GM10266 (cell line): ENCODE data around the gene EFCAB8.
"Not testable (repeated sequence)": the region's sequence is repeated elsewhere in the genome, so short reads cannot be mapped to it uniquely, and the experiment has no call there.

Experiments
- DNase-seq: peaks from one replicate; pipeline ENCODE4 v3.0.0; 2012; ENCODE audit errors: extremely low spot score
- CTCF ChIP-seq: IDR thresholded peaks from 2 replicates; pipeline ENCODE4 v1.5.1; 2012; ENCODE audit warnings: mild to moderate bottlenecking, low read depth; ENCODE audit not compliant: control insufficient read depth, insufficient read depth; ENCODE audit errors: missing control alignments

The EFCAB8 gene

GRCh38 chr20:32972181-32973076, 113.7 kb downstream of the EFCAB8 start:
- DNase-seq, result peak; percentile 83
- no peak for TF ChIP-seq CTCF

GRCh38 chr20:32973077-32973717, 114.5 kb downstream of the EFCAB8 start:
- no peak for DNase-seq
- no peak for TF ChIP-seq CTCF

GRCh38 chr20:32974204-32975064, 115.7 kb downstream of the EFCAB8 start:
- DNase-seq, result not testable (repeated sequence)

- not testable (repeated sequence) for DNase-seq
These were observed 116.4 kb downstream of the EFCAB8 start for GRCh38 chr20:32975121-32975520.

GRCh38 chr20:32975698-32976674, 117.3 kb downstream of the EFCAB8 start:
- no peak for TF ChIP-seq CTCF
- DNase-seq, result no peak

GRCh38 chr20:32976746-32977145, 118.0 kb downstream of the EFCAB8 start:
- no peak for DNase-seq
- no peak for TF ChIP-seq CTCF

- no peak for DNase-seq
- no peak for TF ChIP-seq CTCF
These were observed 118.7 kb downstream of the EFCAB8 start for GRCh38 chr20:32977281-32978008.
